HL-60 (cell line): ENCODE data around the gene ZNF728.
A peak's percentile ranks its signal among the peaks of the same experiment; 100 is the strongest.
"Not testable (repeated sequence)": the region's sequence is repeated elsewhere in the genome, so short reads cannot be mapped to it uniquely, and the experiment has no call there.

Source experiments
- DNase-seq, 2 experiments: peaks; one replicate each; pipeline ENCODE4 v3.0.0-alpha.2; 2010 to 2020; ENCODE audit warnings: low read depth in 1 of 2, low spot score in 1 of 2
- H3K27ac ChIP-seq: fragments of 250-450 bp; sonication (Bioruptor Pico); replicated peaks from 2 replicates; pipeline ENCODE4 v1.5.1; 2020; ENCODE audit warnings: mild to moderate bottlenecking, moderate library complexity
- H3K27me3 ChIP-seq: fragments of 250-450 bp; sonication (Bioruptor Pico); 2 replicates; pipeline ENCODE4 v1.5.1; 2021; ENCODE audit warnings: mild to moderate bottlenecking, moderate library complexity; ENCODE audit not compliant: insufficient read depth, poor library complexity, severe bottlenecking
- H3K4me3 ChIP-seq: replicated peaks from 2 replicates; pipeline ENCODE4 v1.5.1; 2011; ENCODE audit warnings: mild to moderate bottlenecking, control low read depth, low read length; ENCODE audit not compliant: insufficient read depth
- GABPA ChIP-seq: IDR thresholded peaks from 2 replicates; pipeline ENCODE4 v1.6.1; 2012; ENCODE audit warnings: low read depth
- POLR2AphosphoS5 ChIP-seq: IDR thresholded peaks from 2 replicates; pipeline ENCODE4 v1.6.1; 2012; ENCODE audit warnings: low read depth
- SPI1 ChIP-seq: IDR thresholded peaks from 2 replicates; pipeline ENCODE4 v1.6.1; 2012; ENCODE audit warnings: low read depth, mild to moderate bottlenecking, borderline replicate concordance
- TF ChIP-seq, protein P1 (sequence below): IDR thresholded peaks from 2 replicates; pipeline ENCODE4 v1.6.1; 2012; ENCODE audit warnings: low read depth; ENCODE audit not compliant: insufficient replicate concordance
- TF ChIP-seq, protein P2 (sequence below): IDR thresholded peaks from one replicate; pipeline ENCODE4 v1.5.1; 2011; ENCODE audit warnings: low read length, control low read depth, inconsistent platforms; ENCODE audit not compliant: insufficient read depth

Gene ZNF728

DNA sequence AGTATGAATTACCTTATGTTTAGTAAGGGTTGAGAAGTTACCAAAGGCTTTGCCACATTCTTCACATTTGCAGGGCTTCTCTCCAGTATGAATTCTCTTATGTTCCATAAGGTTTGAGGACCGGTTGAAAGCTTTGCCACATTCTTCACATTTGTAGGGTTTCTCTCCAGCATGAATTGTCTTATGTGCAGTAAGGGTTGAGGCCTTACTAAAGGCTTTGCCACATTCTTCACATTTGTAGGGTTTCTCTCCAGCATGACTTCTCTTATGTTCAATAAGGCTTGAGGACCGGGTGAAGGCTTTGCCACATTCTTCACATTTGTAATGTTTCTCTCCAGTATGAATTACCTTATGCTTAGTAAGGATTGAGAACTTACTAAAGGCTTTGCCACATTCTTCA is 26.7 kb downstream of the ZNF728 start:
- Histone ChIP-seq H3K27me3 (no peaks in the 10 kb centered on the region), H3K4me3 (no peak overlapping the region), H3K27ac (no peak overlapping the region)
- DNase-seq: no peak
- TF ChIP-seq, protein P1, sequence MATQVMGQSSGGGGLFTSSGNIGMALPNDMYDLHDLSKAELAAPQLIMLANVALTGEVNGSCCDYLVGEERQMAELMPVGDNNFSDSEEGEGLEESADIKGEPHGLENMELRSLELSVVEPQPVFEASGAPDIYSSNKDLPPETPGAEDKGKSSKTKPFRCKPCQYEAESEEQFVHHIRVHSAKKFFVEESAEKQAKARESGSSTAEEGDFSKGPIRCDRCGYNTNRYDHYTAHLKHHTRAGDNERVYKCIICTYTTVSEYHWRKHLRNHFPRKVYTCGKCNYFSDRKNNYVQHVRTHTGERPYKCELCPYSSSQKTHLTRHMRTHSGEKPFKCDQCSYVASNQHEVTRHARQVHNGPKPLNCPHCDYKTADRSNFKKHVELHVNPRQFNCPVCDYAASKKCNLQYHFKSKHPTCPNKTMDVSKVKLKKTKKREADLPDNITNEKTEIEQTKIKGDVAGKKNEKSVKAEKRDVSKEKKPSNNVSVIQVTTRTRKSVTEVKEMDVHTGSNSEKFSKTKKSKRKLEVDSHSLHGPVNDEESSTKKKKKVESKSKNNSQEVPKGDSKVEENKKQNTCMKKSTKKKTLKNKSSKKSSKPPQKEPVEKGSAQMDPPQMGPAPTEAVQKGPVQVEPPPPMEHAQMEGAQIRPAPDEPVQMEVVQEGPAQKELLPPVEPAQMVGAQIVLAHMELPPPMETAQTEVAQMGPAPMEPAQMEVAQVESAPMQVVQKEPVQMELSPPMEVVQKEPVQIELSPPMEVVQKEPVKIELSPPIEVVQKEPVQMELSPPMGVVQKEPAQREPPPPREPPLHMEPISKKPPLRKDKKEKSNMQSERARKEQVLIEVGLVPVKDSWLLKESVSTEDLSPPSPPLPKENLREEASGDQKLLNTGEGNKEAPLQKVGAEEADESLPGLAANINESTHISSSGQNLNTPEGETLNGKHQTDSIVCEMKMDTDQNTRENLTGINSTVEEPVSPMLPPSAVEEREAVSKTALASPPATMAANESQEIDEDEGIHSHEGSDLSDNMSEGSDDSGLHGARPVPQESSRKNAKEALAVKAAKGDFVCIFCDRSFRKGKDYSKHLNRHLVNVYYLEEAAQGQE: no peak
- TF ChIP-seq SPI1 (no peak), POLR2AphosphoS5 (no peak), GABPA (no peak)
- TF ChIP-seq, protein P2, sequence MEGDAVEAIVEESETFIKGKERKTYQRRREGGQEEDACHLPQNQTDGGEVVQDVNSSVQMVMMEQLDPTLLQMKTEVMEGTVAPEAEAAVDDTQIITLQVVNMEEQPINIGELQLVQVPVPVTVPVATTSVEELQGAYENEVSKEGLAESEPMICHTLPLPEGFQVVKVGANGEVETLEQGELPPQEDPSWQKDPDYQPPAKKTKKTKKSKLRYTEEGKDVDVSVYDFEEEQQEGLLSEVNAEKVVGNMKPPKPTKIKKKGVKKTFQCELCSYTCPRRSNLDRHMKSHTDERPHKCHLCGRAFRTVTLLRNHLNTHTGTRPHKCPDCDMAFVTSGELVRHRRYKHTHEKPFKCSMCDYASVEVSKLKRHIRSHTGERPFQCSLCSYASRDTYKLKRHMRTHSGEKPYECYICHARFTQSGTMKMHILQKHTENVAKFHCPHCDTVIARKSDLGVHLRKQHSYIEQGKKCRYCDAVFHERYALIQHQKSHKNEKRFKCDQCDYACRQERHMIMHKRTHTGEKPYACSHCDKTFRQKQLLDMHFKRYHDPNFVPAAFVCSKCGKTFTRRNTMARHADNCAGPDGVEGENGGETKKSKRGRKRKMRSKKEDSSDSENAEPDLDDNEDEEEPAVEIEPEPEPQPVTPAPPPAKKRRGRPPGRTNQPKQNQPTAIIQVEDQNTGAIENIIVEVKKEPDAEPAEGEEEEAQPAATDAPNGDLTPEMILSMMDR: no peak

DNA sequence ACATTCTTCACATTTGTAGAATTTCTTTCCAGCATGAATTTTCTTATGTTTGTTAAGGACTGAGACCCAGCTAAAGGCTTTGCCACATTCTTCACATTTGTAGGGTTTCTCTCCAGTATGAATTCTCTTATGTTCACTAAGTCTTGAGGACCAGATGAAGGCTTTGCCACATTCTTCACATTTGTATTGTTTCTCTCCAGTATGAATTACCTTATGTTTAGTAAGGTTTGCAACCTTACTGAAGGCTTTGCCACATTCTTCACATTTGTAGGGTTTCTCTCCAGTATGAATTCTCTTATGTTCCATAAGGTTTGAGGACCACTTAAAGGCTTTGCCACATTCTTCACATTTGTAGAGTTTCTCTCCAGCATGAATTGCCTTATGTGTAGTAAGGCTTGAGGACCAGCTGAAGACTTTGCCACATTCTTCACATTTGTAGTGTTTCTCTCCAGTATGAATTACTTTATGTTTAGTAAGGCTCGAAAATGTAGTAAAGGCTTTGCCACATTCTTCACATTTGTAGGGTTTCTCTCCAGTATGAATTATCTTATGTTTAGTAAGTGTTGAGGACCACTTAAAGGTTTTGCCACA is 27.3 kb downstream of the ZNF728 start:
- not testable (repeated sequence) for H3K4me3 ChIP-seq, DNase-seq, H3K27me3 ChIP-seq, H3K27ac ChIP-seq

DNA sequence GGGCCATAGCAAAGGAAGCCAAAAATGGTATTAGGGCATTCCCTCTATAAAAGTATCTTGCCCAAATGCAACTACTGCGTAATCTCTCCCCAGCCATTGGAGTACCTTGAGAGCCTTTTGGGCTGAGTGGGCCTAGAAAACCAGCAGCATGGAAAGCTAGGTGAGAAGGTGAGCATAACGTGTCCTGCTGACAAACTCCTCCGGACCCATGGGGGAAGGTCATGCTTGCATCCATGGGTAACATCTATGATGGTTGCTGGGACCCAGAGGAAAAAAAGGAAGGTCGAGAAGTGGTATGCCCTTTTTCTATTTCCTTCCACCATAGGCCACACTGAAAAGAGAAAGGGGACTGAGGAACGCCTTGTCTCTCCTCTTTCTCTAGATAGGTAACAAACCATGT is 57.4 kb downstream of the ZNF728 start:
- peak; percentile 7 to 16 for DNase-seq
- no peaks in the 10 kb centered on the region for H3K27me3 ChIP-seq
- H3K4me3 ChIP-seq: no peak overlapping the region
- H3K27ac ChIP-seq: no peak overlapping the region
- TF ChIP-seq, protein P2: no peak
- TF ChIP-seq SPI1 (no peak), POLR2AphosphoS5 (no peak), GABPA (no peak)
- TF ChIP-seq, protein P1: no peak

DNA sequence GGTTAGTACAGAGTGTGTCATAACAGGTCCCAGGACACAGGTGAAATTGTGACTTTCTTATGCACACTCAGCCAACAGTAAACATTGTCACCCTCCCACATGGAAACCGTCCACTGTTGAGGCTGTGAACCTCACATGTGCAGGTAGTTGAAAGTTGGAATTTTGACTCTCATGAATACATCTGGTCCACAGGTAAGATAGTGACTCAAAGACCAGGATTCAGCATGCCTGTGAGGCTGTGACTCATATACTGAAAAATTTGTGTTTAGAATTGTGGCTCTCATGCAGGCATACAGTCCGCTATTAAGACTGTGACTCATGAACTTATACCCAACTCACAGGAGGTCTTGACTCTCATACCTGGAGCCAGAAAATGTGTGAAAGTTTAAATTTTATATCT is 67.8 kb downstream of the ZNF728 start:
- Histone ChIP-seq H3K4me3 (no peak overlapping the region), H3K27ac (no peak overlapping the region), H3K27me3 (no peaks in the 10 kb centered on the region)
- DNase-seq: no peak
- TF ChIP-seq, protein P2: no peak
- TF ChIP-seq GABPA (no peak), POLR2AphosphoS5 (no peak), SPI1 (no peak)
- TF ChIP-seq, protein P1: no peak

DNA sequence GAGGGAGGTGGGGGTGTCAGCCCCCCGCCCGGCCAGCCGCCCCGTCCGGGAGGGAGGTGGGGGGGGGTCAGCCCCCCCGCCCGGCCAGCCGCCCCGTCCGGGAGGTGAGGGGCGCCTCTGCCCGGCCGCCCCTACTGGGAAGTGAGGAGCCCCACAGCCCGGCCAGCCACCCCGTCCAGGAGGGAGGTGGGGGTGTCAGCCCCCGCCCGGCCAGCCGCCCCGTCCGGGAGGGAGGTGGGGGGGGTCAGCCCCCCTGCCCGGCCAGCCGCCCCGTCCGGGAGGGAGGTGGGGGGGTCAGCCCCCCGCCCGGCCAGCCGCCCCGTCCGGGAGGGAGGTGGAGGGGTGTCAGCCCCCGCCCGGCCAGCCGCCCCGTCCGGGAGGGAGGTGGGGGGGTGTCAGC is 75.4 kb downstream of the ZNF728 start:
- not testable (repeated sequence) for H3K27ac ChIP-seq, H3K4me3 ChIP-seq, DNase-seq, H3K27me3 ChIP-seq

DNA sequence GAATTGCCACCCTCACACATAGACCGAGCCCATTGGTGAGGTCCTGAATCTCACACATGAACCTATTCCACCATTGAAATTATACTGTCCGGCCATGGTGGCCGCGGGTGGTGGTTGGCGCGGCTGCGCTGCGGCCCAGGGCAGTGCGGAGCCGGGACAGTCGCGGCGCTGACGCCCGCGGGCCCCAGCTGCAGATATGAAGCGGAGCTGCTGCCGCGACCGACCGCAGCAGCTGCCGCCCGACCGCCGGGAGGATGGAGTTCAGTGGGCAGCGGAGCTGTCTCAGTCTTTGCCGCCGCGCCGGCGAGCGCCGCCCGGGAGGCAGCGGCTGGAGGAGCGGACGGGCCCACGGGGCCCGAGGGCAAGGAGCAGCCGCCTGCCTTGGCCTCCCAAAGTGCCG is 77.8 kb downstream of the ZNF728 start:
- not testable (repeated sequence) for H3K27ac ChIP-seq

More for the DNA sequence above, 77.8 kb downstream of the ZNF728 start:
- DNase-seq, H3K27me3 ChIP-seq, H3K4me3 ChIP-seq: not testable (repeated sequence)
